GM19035 (cell line): ENCODE data around the gene DCHS2.

Source experiments
- ATAC-seq: cut with Tn5 transposase; IDR thresholded peaks from one replicate; pipeline ENCODE4 v1.9.1; 2021; ENCODE audit not compliant: unreplicated experiment

DCHS2 gene

DNA sequence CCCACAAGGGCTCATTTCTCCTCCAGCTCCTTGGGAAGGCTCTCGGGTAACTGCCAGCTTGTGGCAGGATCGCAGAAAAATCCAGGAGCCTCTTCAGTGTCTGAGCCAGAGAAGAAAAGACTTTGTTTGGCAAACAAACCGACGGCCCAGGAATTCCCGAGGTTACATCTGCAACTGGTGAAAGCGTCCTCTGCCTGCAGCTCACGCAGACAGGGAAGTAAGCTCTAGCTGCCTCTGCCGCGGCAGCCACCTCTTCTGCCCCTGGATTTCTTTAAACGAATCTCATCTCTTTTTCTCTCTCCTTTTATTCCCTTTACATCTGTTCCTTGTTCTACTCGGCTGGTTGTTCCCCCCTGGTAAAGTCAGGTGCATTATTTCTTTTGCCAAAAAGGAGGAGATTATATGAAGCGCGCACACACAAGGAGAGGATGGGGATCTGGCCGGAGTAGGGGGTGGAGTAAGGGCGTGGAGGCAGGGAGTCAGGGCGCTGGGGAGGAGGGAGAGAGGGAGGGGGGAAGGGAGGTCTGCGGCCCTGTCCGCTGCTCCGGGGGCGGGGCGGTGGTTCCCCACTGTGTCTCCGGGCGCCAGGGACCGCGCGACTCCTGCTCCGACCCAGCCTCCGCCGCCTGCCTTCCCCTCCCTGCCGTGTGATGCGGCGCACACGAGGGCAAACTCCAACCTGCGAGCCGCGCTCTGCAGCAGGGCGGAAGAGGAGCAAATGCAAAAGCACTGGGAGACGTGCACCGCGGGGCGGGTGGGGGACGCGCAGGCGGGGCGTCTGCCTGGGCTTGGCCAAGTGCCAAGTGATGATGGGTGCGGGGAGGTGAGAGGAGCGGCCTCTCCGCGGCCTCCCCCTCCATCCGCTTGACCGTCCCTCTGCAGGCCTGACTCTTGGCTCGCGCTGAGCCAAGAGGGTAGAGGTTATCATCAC is at the start of gene DCHS2:
Gene DCHS2, minus strand, starts transcription at position 459 of the 931 bp plus-strand sequence. Its CDS starts 444 bp downstream, at position 15.
- ATAC-seq = peak; percentile 44

- no peak for ATAC-seq
Measured at GRCh38 chr4:154534296-154534695, 42.7 kb upstream of the DCHS2 start.

GRCh38 chr4:154529728-154530519 is 38.3 kb upstream of the DCHS2 start:
- ATAC-seq = no peak

- ATAC-seq = no peak
Measured at GRCh38 chr4:154528869-154529268, 37.3 kb upstream of the DCHS2 start.

GRCh38 chr4:154527308-154527707 is 35.7 kb upstream of the DCHS2 start:
- ATAC-seq = no peak

DNA sequence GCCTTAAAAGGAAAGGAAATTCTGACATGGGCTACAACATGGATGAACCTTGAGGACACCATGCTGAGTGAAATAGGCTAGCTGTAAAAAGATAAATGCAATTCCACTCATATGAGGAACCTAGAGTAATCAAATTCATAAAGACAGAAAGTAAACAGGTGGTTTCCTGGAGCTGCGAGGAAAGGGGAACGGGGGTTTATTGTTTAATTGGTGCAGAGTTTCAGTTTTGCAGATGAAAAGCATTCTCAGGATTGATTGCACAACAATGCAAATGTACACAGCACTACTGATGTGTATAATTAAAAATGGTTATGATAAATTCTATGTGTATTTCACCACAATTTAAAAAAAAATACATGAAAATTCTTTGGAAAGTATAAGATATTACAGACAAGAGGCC is 34.6 kb upstream of the DCHS2 start:
- ATAC-seq = no peak

DNA sequence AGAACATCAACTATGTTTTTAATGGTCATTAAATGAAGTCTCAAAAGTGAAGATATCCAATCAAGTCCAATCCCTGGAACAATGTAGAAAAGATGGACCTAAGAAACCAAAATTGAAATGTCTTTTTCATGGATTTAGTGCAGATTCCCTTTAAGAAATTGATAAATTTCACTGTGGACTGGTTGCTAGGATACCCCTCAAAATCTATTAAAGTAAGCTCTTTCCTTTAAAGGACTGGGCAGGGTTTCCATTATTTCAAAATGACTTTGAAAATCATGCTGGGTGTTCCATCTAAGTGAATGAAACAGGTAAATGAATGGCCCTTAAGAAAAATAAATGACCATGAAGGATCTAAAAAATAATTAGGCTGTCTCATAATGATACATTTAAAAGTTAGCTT is 30.0 kb upstream of the DCHS2 start:
- no peak for ATAC-seq

- no peak for ATAC-seq
Measured at GRCh38 chr4:154519214-154519613, 27.6 kb upstream of the DCHS2 start.

DNA sequence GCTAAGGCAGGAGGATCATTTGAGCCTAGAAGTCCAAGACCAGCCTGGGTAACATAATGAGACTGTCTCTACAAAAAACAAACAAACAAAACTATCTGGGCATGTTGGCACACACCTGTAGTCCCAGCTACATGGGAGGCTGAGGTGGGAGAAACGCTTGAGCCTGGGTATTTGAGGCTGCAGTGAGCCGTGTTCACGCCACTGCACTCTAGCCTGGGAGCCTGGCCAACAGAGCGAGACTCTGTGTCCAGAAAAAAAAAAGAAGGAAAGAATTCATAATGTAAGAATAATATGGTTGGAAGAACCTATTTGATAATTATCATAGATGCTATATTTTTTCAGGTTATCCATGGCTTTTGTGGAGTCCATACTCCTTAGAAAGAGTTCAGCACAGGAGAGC is 26.0 kb upstream of the DCHS2 start:
- no peak for ATAC-seq

DNA sequence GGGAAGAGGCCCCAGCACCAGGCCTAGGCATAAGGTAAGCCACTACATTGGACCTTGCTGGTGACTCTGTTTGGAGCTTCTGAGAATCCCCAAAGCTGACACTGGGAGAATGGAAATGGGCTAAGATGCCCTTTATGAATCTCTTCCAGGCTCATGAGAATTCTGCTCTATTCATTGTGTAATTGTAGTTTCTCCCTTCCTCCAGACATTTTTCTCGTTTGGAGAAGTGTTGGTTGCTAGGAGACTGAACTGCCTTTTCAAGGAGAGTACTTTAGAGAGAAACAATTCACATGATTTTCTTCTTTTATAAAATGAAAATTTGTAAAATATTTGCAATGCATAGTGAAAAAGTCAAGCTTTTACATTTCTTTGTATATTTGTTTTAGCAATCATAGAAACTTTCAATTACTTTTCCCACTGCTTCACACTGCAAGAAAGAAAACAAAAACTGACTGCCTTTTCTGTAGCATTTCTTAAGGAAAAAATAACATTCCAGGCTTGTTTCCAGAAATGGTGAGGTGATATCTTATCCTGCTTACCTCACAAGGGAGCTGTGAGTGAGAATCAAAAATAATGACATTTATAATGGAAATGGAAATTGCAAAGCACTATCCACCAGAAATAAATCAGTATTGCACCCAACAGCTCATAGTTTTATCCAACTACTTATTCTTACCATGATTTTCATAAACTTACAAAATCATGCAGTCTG is 24.9 kb upstream of the DCHS2 start:
- ATAC-seq = no peak

DNA sequence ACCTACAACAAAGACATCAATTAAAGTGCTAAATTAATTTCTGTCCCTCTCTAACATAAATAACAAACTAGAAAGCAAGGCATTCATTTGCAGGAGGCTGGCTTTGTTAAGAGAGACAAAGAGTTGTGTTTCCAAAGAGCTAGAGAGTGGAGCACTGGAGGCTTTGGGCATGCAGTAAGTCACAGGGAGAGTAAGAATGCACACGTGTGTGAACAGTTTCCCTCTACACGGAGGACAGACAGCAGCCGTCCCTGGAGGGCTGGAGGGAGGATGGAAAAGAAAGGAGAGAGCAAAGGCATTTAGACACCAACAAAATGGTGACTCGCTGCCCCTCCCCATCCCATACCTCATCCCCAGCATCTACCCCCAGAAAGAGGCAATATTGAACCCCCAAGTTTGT is 20.4 kb upstream of the DCHS2 start:
- no peak for ATAC-seq

- ATAC-seq = no peak
Measured at GRCh38 chr4:154511548-154511947, 19.9 kb upstream of the DCHS2 start.

DNA sequence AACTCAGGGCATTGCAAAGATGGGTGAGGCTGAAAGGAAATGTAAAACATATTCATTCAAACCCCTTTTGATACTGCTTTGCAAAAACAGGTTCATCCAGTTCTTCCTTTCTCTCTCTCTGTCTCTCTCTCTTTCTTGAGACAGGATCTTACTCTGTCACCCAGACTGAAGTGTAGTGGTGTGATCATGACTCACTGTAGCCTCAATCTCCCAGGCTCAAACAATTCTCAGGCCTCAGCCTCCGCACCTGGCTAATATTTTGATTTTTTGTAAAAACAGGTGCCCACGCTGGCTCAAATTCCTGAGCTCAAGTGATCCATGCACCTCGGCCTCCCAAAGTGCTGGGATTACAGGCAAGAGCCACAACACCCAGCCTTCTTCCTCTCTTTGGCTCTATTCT is 15.6 kb upstream of the DCHS2 start:
- no peak for ATAC-seq

- no peak for ATAC-seq
Measured at GRCh38 chr4:154506253-154506652, 14.7 kb upstream of the DCHS2 start.

DNA sequence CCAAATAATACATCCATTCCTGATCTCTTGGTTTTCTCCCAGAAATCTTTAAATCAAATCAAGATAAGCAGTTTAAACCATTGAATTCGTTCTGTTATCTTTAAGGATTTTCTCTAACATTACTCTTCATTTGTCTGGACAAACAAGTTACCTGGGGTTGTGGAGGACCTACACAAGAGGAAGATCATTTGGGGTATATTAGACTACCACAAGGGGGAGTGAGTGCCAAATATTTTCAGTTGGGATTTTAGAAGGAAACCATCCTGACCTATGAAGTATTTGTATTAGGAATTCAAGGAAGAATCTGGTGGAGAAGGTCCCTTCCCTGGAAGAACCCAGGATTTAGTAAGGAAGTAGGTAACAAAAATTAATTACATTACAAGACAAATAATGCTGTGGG is 12.0 kb upstream of the DCHS2 start:
- ATAC-seq = no peak

- ATAC-seq = no peak
Measured at GRCh38 chr4:154502111-154502510, 10.5 kb upstream of the DCHS2 start.

- no peak for ATAC-seq
Measured at GRCh38 chr4:154497889-154498288, 6.3 kb upstream of the DCHS2 start.

- no peak for ATAC-seq
Measured at GRCh38 chr4:154495867-154496266, 4.3 kb upstream of the DCHS2 start.

DNA sequence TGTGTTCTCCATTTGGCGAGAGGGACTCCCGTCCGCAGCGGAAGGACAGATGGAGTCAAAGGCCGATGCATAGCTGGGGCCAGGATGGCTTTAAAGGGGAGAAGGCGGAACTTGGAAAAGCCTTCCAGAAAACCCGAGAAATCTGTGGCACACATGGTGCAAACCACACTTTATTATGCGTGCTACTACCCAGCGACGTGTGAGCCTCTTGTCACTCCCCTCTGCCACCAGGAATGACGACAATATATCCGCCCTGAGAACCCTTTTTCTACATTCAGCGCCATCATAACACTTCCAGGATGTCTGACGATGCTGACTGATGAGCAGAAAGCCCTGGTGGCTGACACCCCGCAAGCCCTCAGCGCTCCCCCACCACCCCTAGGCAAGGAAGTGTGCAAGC is 689 bp upstream of the DCHS2 start:
- ATAC-seq = no peak

- ATAC-seq = peak; percentile 62
Measured at GRCh38 chr4:154490583-154491340, 837 bp downstream of the DCHS2 start.

DNA sequence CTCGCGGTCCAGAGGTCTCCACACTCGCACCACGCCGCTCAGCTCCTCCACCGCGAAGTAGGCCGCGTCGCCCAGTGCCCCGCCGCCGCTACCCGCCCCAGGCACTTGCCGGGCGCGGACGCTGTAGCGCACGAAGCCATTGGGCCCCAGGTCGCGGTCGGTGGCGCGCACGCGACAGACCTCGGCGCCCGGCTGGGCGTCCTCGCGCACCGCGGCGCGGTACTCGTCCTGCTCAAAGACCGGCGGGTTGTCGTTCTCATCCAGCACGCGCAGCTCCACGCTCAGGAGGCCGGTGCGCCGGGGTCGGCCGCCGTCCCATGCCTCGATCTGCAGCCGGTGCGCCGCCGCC is 1.4 kb downstream of the DCHS2 start:
- ATAC-seq = no peak
